Natural killer cell (primary cell): ENCODE measurements around the gene ST8SIA2. TPM values are rescaled to one million over a fixed set of nuclear protein-coding genes. Genes with fewer than 3 reads are reported as not detected.

Experiments
- ATAC-seq, 3 donors: fragments of 150-1000 bp in 2 of 3; fragments of 200-7000 bp in 1 of 3; cut with Tn5 transposase; 1 replicate in 1 of 3; 2 replicates in 2 of 3; pipeline ENCODE4 v1.10.0; 2021; ENCODE audit warnings: mild to moderate bottlenecking in 2 of 3, moderate library complexity in 2 of 3
- DNase-seq, 2 donors: peaks; one replicate each; pipeline versions ENCODE4 v3.0.0 to v3.0.0-alpha.2; 2013 to 2021; ENCODE audit warnings: mixed read lengths in 1 of 2
- H3K27ac ChIP-seq: one replicate; pipeline ENCODE4 v1.5.1; 2013; ENCODE audit warnings: mild to moderate bottlenecking, low read length
- H3K27me3 ChIP-seq: one replicate; pipeline ENCODE4 v1.6.1; 2013; ENCODE audit warnings: low read length; ENCODE audit not compliant: control insufficient read depth, insufficient read depth
- H3K36me3 ChIP-seq: one replicate; pipeline ENCODE4 v1.6.1; 2013; ENCODE audit warnings: low read length; ENCODE audit not compliant: control insufficient read depth, insufficient read depth
- H3K4me1 ChIP-seq: one replicate; pipeline ENCODE4 v1.6.1; 2013; ENCODE audit warnings: low read length; ENCODE audit not compliant: control insufficient read depth, insufficient read depth
- H3K4me3 ChIP-seq: one replicate; pipeline ENCODE4 v1.5.1; 2013; ENCODE audit warnings: low read length
- H3K9me3 ChIP-seq: one replicate; pipeline ENCODE4 v1.6.1; 2013; ENCODE audit warnings: low read length; ENCODE audit not compliant: control insufficient read depth, insufficient read depth
- H3K27ac Mint-ChIP-seq, 2 donors: one replicate each; pipeline ENCODE4 v1.8.0; 2022; ENCODE audit warnings: mild to moderate bottlenecking in 2 of 2, mixed read lengths in 2 of 2, moderate library complexity in 1 of 2
- H3K27me3 Mint-ChIP-seq, 2 donors: one replicate each; pipeline ENCODE4 v1.8.0; 2022; ENCODE audit warnings: low read depth in 2 of 2, mixed read lengths in 2 of 2
- H3K36me3 Mint-ChIP-seq: one replicate; pipeline ENCODE4 v1.8.0; 2022; ENCODE audit warnings: mixed read lengths
- H3K4me1 Mint-ChIP-seq, 2 donors: one replicate each; pipeline ENCODE4 v1.8.0; 2022; ENCODE audit warnings: mixed read lengths in 2 of 2
- H3K4me3 Mint-ChIP-seq: one replicate; pipeline ENCODE4 v1.8.0; 2022; ENCODE audit warnings: mild to moderate bottlenecking, moderate library complexity, mixed read lengths
- H3K9me3 Mint-ChIP-seq, 2 donors: one replicate each; pipeline ENCODE4 v1.8.0; 2022; ENCODE audit warnings: mixed read lengths in 2 of 2
- CTCF ChIP-seq: fragments of 200-600 bp; IDR thresholded peaks from one replicate; pipeline ENCODE4 v1.8.0; 2022; ENCODE audit warnings: antibody characterized with exemption
- WGBS: methylation state at CpG from one replicate; pipeline ENCODE4 v1.1.7; 2013; ENCODE audit warnings: missing lambda C conversion rate; ENCODE audit not compliant: insufficient coverage; 5-methylcytosine and 5-hydroxymethylcytosine counted together
- intact Hi-C: fragments of 100-400 bp; cut with micrococcal nuclease; formaldehyde crosslinking; loops from one replicate; pipeline ENCODE4 v1.14.2; 2022
- total RNA-seq, 4 donors: library from RNA; stranded (reverse); fragments of 120-200 nt in 1 of 4; gene quantifications; one replicate each; pipeline versions ENCODE4 v1.2.3 to v1.2.4, GENCODE V29; 2013 to 2022

ST8SIA2 gene
- total RNA-seq, 3 donors from 2014 or later (not counting 1 experiment from before 2014, with no cell fraction given) = not detected

- no peak for TF ChIP-seq CTCF
- Histone ChIP-seq H3K36me3 (no peaks in the 10 kb centered on the region), H3K27me3 (no peaks in the 10 kb centered on the region), H3K27ac (no peak overlapping the region), H3K9me3 (no peaks in the 10 kb centered on the region), H3K4me3 (no peak overlapping the region), H3K4me1 (no peaks in the 10 kb centered on the region)
- DNase-seq (no peak), ATAC-seq (no peak)
- no peaks in the 10 kb centered on the region for H3K4me1 Mint-ChIP-seq
- WGBS = 89% methylated on average over 2 of the region's 2 CpGs
- no peaks in the 10 kb centered on the region for H3K36me3 Mint-ChIP-seq
- intact Hi-C loops = no loop called here
- no peaks in the 10 kb centered on the region for H3K9me3 Mint-ChIP-seq
- no peak overlapping the region for H3K27ac Mint-ChIP-seq
- H3K4me3 Mint-ChIP-seq = no peak overlapping the region
- peaks cover 43 to 60% of the 10 kb centered on the region in 2 donors for H3K27me3 Mint-ChIP-seq
Observed at GRCh38 chr15:92385096-92385495, 8.6 kb upstream of the ST8SIA2 start.

- H3K4me3 Mint-ChIP-seq = no peak overlapping the region
- ATAC-seq (no peak), DNase-seq (peak in 1 of 2 donors; percentile 20)
- peaks cover 0 to 5% of the 10 kb centered on the region in 2 donors for H3K4me1 Mint-ChIP-seq
- H3K27me3 ChIP-seq = peaks cover 21% of the 10 kb centered on the region
- TF ChIP-seq CTCF = no peak
- no peaks in the 10 kb centered on the region for H3K9me3 Mint-ChIP-seq
- no peaks in the 10 kb centered on the region for H3K4me1 ChIP-seq
- H3K27ac Mint-ChIP-seq = no peak overlapping the region
- H3K27me3 Mint-ChIP-seq = peaks cover 68 to 78% of the 10 kb centered on the region in 2 donors
- H3K27ac ChIP-seq = no peak overlapping the region
- intact Hi-C loops = no loop called here
- 25% methylated on average over 2 of the region's 4 CpGs for WGBS
- no peaks in the 10 kb centered on the region for H3K9me3 ChIP-seq
- H3K4me3 ChIP-seq = no peak overlapping the region
- H3K36me3 ChIP-seq = no peaks in the 10 kb centered on the region
- H3K36me3 Mint-ChIP-seq = no peaks in the 10 kb centered on the region
Observed at GRCh38 chr15:92391640-92392039, 2.0 kb upstream of the ST8SIA2 start.

GRCh38 chr15:92392462-92392861 is 1.2 kb upstream of the ST8SIA2 start:
- no peak for ATAC-seq
- Mint-ChIP-seq H3K4me3 (no peak overlapping the region), H3K9me3 (no peaks in the 10 kb centered on the region), H3K4me1 (peaks cover 0 to 5% of the 10 kb centered on the region in 2 donors), H3K27me3 (peaks cover 66 to 79% of the 10 kb centered on the region in 2 donors), H3K36me3 (no peaks in the 10 kb centered on the region), H3K27ac (no peak overlapping the region)
- Histone ChIP-seq H3K4me1 (no peaks in the 10 kb centered on the region), H3K27ac (no peak overlapping the region), H3K36me3 (no peaks in the 10 kb centered on the region), H3K27me3 (peaks cover 21% of the 10 kb centered on the region), H3K9me3 (no peaks in the 10 kb centered on the region), H3K4me3 (no peak overlapping the region)
- no peak for TF ChIP-seq CTCF
- intact Hi-C loops = no loop called here
- DNase-seq = no peak
- WGBS = 14% methylated on average over 7 of the region's 7 CpGs

GRCh38 chr15:92393980-92394308 is 263 bp downstream of the ST8SIA2 start:
- no peaks in the 10 kb centered on the region for H3K9me3 Mint-ChIP-seq
- WGBS = 2% methylated on average over 34 of the region's 34 CpGs
- TF ChIP-seq CTCF = no peak
- no peak for DNase-seq
- Histone ChIP-seq H3K9me3 (no peaks in the 10 kb centered on the region), H3K36me3 (no peaks in the 10 kb centered on the region), H3K4me3 (no peak overlapping the region), H3K4me1 (no peaks in the 10 kb centered on the region), H3K27ac (no peak overlapping the region), H3K27me3 (peaks cover 21% of the 10 kb centered on the region)
- ATAC-seq = no peak
- H3K36me3 Mint-ChIP-seq = no peaks in the 10 kb centered on the region
- H3K4me1 Mint-ChIP-seq = peaks cover 0 to 5% of the 10 kb centered on the region in 2 donors
- no peak overlapping the region for H3K27ac Mint-ChIP-seq
- intact Hi-C loops = no loop called here
- peaks cover 57 to 66% of the 10 kb centered on the region in 2 donors for H3K27me3 Mint-ChIP-seq
- H3K4me3 Mint-ChIP-seq = no peak overlapping the region
